NCI-H2196 (cell line): ENCODE results near the gene ZNF511.

Experiments
- DNase-seq: peaks from one replicate; lab custom pipeline; 2025; ENCODE audit not compliant: unreplicated experiment; lab: John Stamatoyannopoulos, UW

ZNF511 gene

GRCh38 chr10:133274751-133275683 lies 33.7 kb upstream of the ZNF511 start:
- DNase-seq: no peak

- no peak for DNase-seq
Observed at GRCh38 chr10:133275684-133276092, 33.0 kb upstream of the ZNF511 start.

GRCh38 chr10:133276100-133276434 lies 32.6 kb upstream of the ZNF511 start:
- DNase-seq: no peak

GRCh38 chr10:133276435-133277201 lies 32.1 kb upstream of the ZNF511 start, which contains the start of gene ADAM8:
ADAM8 (minus strand) TSS chr10:133276868; CDS start chr10:133276817, 51 bp downstream.
- no peak for DNase-seq

GRCh38 chr10:133277277-133277992 lies 31.3 kb upstream of the ZNF511 start:
- no peak for DNase-seq

GRCh38 chr10:133277993-133278576 lies 30.6 kb upstream of the ZNF511 start:
- DNase-seq: no peak

- DNase-seq: peak; percentile 7
Observed at GRCh38 chr10:133278577-133279265, 30.0 kb upstream of the ZNF511 start.

GRCh38 chr10:133279326-133280226 lies 29.1 kb upstream of the ZNF511 start:
- no peak for DNase-seq

GRCh38 chr10:133280391-133281059 lies 28.2 kb upstream of the ZNF511 start:
- no peak for DNase-seq

GRCh38 chr10:133281084-133281483 lies 27.6 kb upstream of the ZNF511 start:
- no peak for DNase-seq

GRCh38 chr10:133281628-133282372 lies 26.9 kb upstream of the ZNF511 start:
- DNase-seq: no peak

- DNase-seq: no peak
Observed at GRCh38 chr10:133282846-133283390, 25.8 kb upstream of the ZNF511 start.

GRCh38 chr10:133283931-133284330 lies 24.8 kb upstream of the ZNF511 start:
- no peak for DNase-seq

GRCh38 chr10:133285217-133285616 lies 23.5 kb upstream of the ZNF511 start:
- DNase-seq: no peak

- DNase-seq: no peak
Observed at GRCh38 chr10:133286366-133286765, 22.3 kb upstream of the ZNF511 start.

- no peak for DNase-seq
Observed at GRCh38 chr10:133287832-133288500, 20.7 kb upstream of the ZNF511 start.

- DNase-seq: no peak
Observed at GRCh38 chr10:133289761-133290160, 19.0 kb upstream of the ZNF511 start.
